HepG2 (cell line): ENCODE results near the gene TFB1M.

Source experiments
- DNMT3B ChIP-seq: conservative IDR thresholded peaks from 2 replicates; pipeline ENCODE4 v1.6.1; 2016; ENCODE audit warnings: missing biosample characterization, control low read depth
- EHMT2 ChIP-seq: fragments of 200-600 bp; sonication (generic); IDR thresholded peaks from 2 replicates; pipeline ENCODE4 v1.7.0; 2017; ENCODE audit warnings: antibody characterized with exemption, low read depth, low read length, borderline replicate concordance
- ESRRA ChIP-seq: sonication (generic); formaldehyde crosslinking; IDR thresholded peaks from 2 replicates; pipeline ENCODE4 v1.5.1; 2020; ENCODE audit warnings: mild to moderate bottlenecking, low read depth, missing genetic modification reagents
- EZH2 ChIP-seq: conservative IDR thresholded peaks from 2 replicates; pipeline ENCODE4 v1.6.1; 2012; ENCODE audit warnings: mild to moderate bottlenecking, low read depth, low read length, moderate library complexity
- HCFC1 ChIP-seq: fragments of 150-350 bp; IDR thresholded peaks from 2 replicates; pipeline ENCODE4 v1.6.1; 2014; ENCODE audit warnings: low read depth, low read length
- NR2F2 ChIP-seq: IDR thresholded peaks from 2 replicates; pipeline ENCODE4 v1.6.1; 2012; ENCODE audit warnings: low read depth, inconsistent platforms, borderline replicate concordance
- RXRA ChIP-seq: sonication (generic); formaldehyde crosslinking; IDR thresholded peaks from 2 replicates; pipeline ENCODE4 v1.5.1; 2020; ENCODE audit warnings: missing genetic modification reagents
- SOX5 ChIP-seq: IDR thresholded peaks from 2 replicates; pipeline ENCODE4 v1.6.1; 2016; ENCODE audit warnings: borderline replicate concordance
- TAF15 ChIP-seq: fragments of 200-400 bp; formaldehyde crosslinking; IDR thresholded peaks from one replicate; pipeline ENCODE4 v1.6.1; 2018; ENCODE audit warnings: mild to moderate bottlenecking, low read depth, low read length; ENCODE audit not compliant: poor library complexity, severe bottlenecking
- THAP11 ChIP-seq: IDR thresholded peaks from 2 replicates; pipeline ENCODE4 v1.6.1; 2016; ENCODE audit warnings: missing biosample characterization, missing genetic modification reagents
- ZNF761 ChIP-seq: sonication (generic); formaldehyde crosslinking; conservative IDR thresholded peaks from 2 replicates; pipeline ENCODE4 v1.4.0; 2020; ENCODE audit warnings: mild to moderate bottlenecking, missing genetic modification reagents
- TF ChIP-seq, protein P1 (sequence below): sonication (generic); formaldehyde crosslinking; IDR thresholded peaks from 2 replicates; pipeline ENCODE4 v1.4.0; 2020; ENCODE audit warnings: missing genetic modification reagents

DNA sequence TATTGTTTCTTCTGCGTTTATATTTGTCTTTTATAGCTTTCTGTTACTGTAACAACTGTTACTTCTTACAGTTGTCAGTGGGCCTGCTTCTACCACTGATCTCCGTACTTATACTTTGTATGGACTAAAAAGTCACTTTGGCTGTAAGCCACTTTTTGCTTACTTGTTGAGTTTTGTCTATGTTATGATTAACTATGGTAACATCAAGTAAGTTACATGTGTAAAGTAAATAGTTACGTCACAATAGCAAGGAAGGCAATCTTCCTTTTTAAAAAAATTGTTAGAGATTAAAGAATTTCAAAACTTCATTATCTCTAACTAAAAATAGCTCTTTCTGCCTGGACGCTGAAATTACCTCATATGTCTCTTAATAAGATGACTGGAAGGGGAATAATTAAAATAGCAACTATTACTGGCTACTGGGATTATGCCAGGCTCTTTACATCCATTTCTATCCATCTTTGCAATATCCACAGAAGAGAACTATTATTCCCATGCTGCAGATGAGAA lies 10.9 kb downstream of the TFB1M start:
- no peak for TF ChIP-seq NR2F2
- TF ChIP-seq EZH2: no peak
- no peak for TF ChIP-seq TAF15
- no peak for TF ChIP-seq RXRA (CRISPR knock-in tag)
- TF ChIP-seq EHMT2: no peak
- no peak for TF ChIP-seq ZNF761 (CRISPR knock-in tag)
- no peak for TF ChIP-seq HCFC1
- no peak for TF ChIP-seq SOX5
- TF ChIP-seq ESRRA: no peak
- TF ChIP-seq, protein P1, sequence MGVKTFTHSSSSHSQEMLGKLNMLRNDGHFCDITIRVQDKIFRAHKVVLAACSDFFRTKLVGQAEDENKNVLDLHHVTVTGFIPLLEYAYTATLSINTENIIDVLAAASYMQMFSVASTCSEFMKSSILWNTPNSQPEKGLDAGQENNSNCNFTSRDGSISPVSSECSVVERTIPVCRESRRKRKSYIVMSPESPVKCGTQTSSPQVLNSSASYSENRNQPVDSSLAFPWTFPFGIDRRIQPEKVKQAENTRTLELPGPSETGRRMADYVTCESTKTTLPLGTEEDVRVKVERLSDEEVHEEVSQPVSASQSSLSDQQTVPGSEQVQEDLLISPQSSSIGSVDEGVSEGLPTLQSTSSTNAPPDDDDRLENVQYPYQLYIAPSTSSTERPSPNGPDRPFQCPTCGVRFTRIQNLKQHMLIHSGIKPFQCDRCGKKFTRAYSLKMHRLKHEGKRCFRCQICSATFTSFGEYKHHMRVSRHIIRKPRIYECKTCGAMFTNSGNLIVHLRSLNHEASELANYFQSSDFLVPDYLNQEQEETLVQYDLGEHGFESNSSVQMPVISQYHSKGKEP (CRISPR knock-in tag): no peak
- TF ChIP-seq DNMT3B (CRISPR knock-in tag): no peak
- TF ChIP-seq THAP11 (CRISPR knock-in tag): no peak
